Keratinocyte (primary cell): ENCODE measurements around the gene BAIAP2L2. TPM values are rescaled to one million over a fixed set of nuclear protein-coding genes. Genes with fewer than 3 reads are reported as not detected.

Experiments
- DNase-seq: peaks from one replicate; pipeline ENCODE4 v3.0.0-alpha.2; 2011; ENCODE audit warnings: low read depth, missing footprints, low spot score
- FAIRE-seq: peaks from 2 replicates; lab custom pipeline; 2011; peaks lifted over from hg19 to GRCh38; lab: Jason Lieb, UNC
- H2AFZ ChIP-seq: 2 replicates; pipeline ENCODE4 v1.6.0; 2012; ENCODE audit warnings: low read length, control low read depth, inconsistent platforms; ENCODE audit not compliant: control insufficient read depth
- H3K27ac ChIP-seq: 2 replicates; pipeline ENCODE4 v1.5.1; 2011; ENCODE audit warnings: low read length; ENCODE audit not compliant: control insufficient read depth, insufficient read depth
- H3K27me3 ChIP-seq: 3 replicates; pipeline ENCODE4 v1.6.0; 2011; ENCODE audit warnings: low read length; ENCODE audit not compliant: control insufficient read depth, insufficient read depth; ENCODE audit errors: extremely low read depth
- H3K36me3 ChIP-seq, 2 experiments: 2 replicates in 1 of 2; 3 replicates in 1 of 2; pipeline ENCODE4 v1.5.1; 2011; ENCODE audit warnings: low read length in 2 of 2, mild to moderate bottlenecking in 1 of 2; ENCODE audit not compliant: control insufficient read depth in 2 of 2, insufficient read depth in 2 of 2; ENCODE audit errors: extremely low read depth in 1 of 2
- H3K4me1 ChIP-seq: 3 replicates; pipeline ENCODE4 v1.5.1; 2011; ENCODE audit warnings: low read length; ENCODE audit not compliant: control insufficient read depth, insufficient read depth; ENCODE audit errors: extremely low read depth
- H3K4me2 ChIP-seq: 3 replicates; pipeline ENCODE4 v1.6.0; 2011; ENCODE audit warnings: low read depth, low read length; ENCODE audit not compliant: control insufficient read depth, insufficient read depth; ENCODE audit errors: extremely low read depth
- H3K4me3 ChIP-seq, 3 experiments: fragments of 200-600 bp in 1 of 3; sonication (generic) in 1 of 3; 2 replicates in 2 of 3; 3 replicates in 1 of 3; pipeline ENCODE4 v1.5.1; 2011 to 2016; ENCODE audit warnings: low read length in 3 of 3, mild to moderate bottlenecking in 3 of 3, control low read depth in 2 of 3, inconsistent platforms in 1 of 3, low read depth in 1 of 3, mixed read lengths in 1 of 3, mixed run types in 1 of 3, moderate library complexity in 1 of 3; ENCODE audit not compliant: control insufficient read depth in 2 of 3, insufficient read depth in 2 of 3; ENCODE audit errors: extremely low read depth in 1 of 3
- H3K79me2 ChIP-seq: 2 replicates; pipeline ENCODE4 v1.6.0; 2012; ENCODE audit warnings: low read length; ENCODE audit not compliant: control insufficient read depth, insufficient read depth
- H3K9ac ChIP-seq: 3 replicates; pipeline ENCODE4 v1.6.0; 2011; ENCODE audit warnings: low read length; ENCODE audit not compliant: control insufficient read depth, insufficient read depth; ENCODE audit errors: extremely low read depth
- H3K9me1 ChIP-seq: 3 replicates; pipeline ENCODE4 v1.6.0; 2011; ENCODE audit warnings: low read length; ENCODE audit not compliant: control insufficient read depth, insufficient read depth; ENCODE audit errors: extremely low read depth
- H3K9me3 ChIP-seq: 2 replicates; pipeline ENCODE4 v1.5.1; 2012; ENCODE audit warnings: low read depth, low read length; ENCODE audit not compliant: control insufficient read depth
- H4K20me1 ChIP-seq: 3 replicates; pipeline ENCODE4 v1.6.0; 2011; ENCODE audit warnings: low read length; ENCODE audit not compliant: control insufficient read depth, insufficient read depth; ENCODE audit errors: extremely low read depth
- CTCF ChIP-seq, 3 experiments: IDR thresholded peaks in 1 of 3; conservative IDR thresholded peaks in 1 of 3; optimal IDR thresholded peaks in 1 of 3; 2 replicates in 2 of 3; 3 replicates in 1 of 3; pipeline versions ENCODE3 to v1.5.1; 2011; ENCODE audit warnings: low read length in 3 of 3, mild to moderate bottlenecking in 3 of 3, moderate library complexity in 2 of 3, control low read depth in 1 of 3, inconsistent platforms in 1 of 3; ENCODE audit not compliant: insufficient read depth in 2 of 3; ENCODE audit errors: extremely low read depth in 1 of 3
- EZH2 ChIP-seq: IDR thresholded peaks from one replicate; pipeline ENCODE4 v1.6.1; 2012; ENCODE audit warnings: inconsistent platforms, mild to moderate bottlenecking, low read length, moderate library complexity
- dilution Hi-C: fragments of 300-500 bp; cut with MboI; formaldehyde crosslinking; loops from one replicate; pipeline ENCODE4 v1.7.0; 2020; ENCODE audit warnings: low sequenced_read_pairs; ENCODE audit not compliant: extremely low pct_ligation_motif_present
- polyA plus RNA-seq, 5 experiments: library from polyadenylated mRNA; depleted of rRNA in 3 of 5; stranded (reverse) in 3 of 5; stranded (forward) in 1 of 5; unstranded in 1 of 5; fragments of >200 nt; gene quantifications; 1 replicate in 1 of 5; 2 replicates in 3 of 5; 3 replicates in 1 of 5; pipeline versions ENCODE4 v1.2.1 to v1.2.3, GENCODE V29; 2011 to 2012; ENCODE audit warnings: missing spikeins in 2 of 5, low read depth in 1 of 5, low replicate concordance in 1 of 5

The BAIAP2L2 gene
- polyA plus RNA-seq, 1 donor (not counting 4 experiments of a cell fraction or from before 2014, with no cell fraction given): 2.3 TPM

- Histone ChIP-seq H3K9ac (no peak overlapping the region), H3K4me2 (no peak overlapping the region), H3K4me1 (peaks cover 15% of the 10 kb centered on the region), H3K4me3 (no peak overlapping the region), H3K9me1 (no peaks in the 10 kb centered on the region), H3K79me2 (no peaks in the 10 kb centered on the region), H4K20me1 (no peaks in the 10 kb centered on the region), H3K27ac (no peak overlapping the region), H3K27me3 (no peaks in the 10 kb centered on the region), H2AFZ (no peak overlapping the region), H3K36me3 (no peaks in the 10 kb centered on the region), H3K9me3 (no peaks in the 10 kb centered on the region)
- DNase-seq (no peak), FAIRE-seq (no peak)
- no peak for TF ChIP-seq EZH2
- TF ChIP-seq CTCF (optimal IDR thresholded peaks at IDR 0.05 in 1 of 3, IDR thresholded peaks at IDR 0.05 in 1 of 3, conservative IDR thresholded peaks at IDR 0.05 in 1 of 3; ENCODE audit: extremely low read depth in 1 of 3, insufficient read depth in 2 of 3, low read length in 3 of 3): no peak
- dilution Hi-C loops: no loop called here
These were observed 29.4 kb upstream of the BAIAP2L2 start for GRCh38 chr22:38139901-38140300.

GRCh38 chr22:38138961-38139360, 28.5 kb upstream of the BAIAP2L2 start:
- no peak for FAIRE-seq
- Histone ChIP-seq H3K36me3 (no peaks in the 10 kb centered on the region), H3K4me2 (no peak overlapping the region), H3K27me3 (no peaks in the 10 kb centered on the region), H3K9me3 (no peaks in the 10 kb centered on the region), H3K9me1 (no peaks in the 10 kb centered on the region), H2AFZ (no peak overlapping the region), H3K4me3 (no peak overlapping the region), H4K20me1 (no peaks in the 10 kb centered on the region), H3K27ac (no peak overlapping the region), H3K79me2 (no peaks in the 10 kb centered on the region), H3K9ac (no peak overlapping the region), H3K4me1 (peaks cover 16% of the 10 kb centered on the region)
- TF ChIP-seq EZH2 (no peak), CTCF (optimal IDR thresholded peaks at IDR 0.05 in 1 of 3, IDR thresholded peaks at IDR 0.05 in 1 of 3, conservative IDR thresholded peaks at IDR 0.05 in 1 of 3; ENCODE audit: extremely low read depth in 1 of 3, insufficient read depth in 2 of 3, low read length in 3 of 3) (no peak)
- dilution Hi-C loops: no loop called here
- no peak for DNase-seq
